Adrenal gland (tissue), 12 donors: ENCODE measurements around the gene INSYN1. TPM values are rescaled to one million over a fixed set of nuclear protein-coding genes. Genes with fewer than 3 reads are reported as not detected.

ENCODE experiments used
- DNase-seq, 7 donors: peaks; one replicate each; pipeline ENCODE4 v3.0.0-alpha.2; 2019 to 2020
- H3K27ac ChIP-seq, 5 donors: fragments of 200-600 bp; sonication (generic) in 4 of 5; 1 replicate in 3 of 5; 2 replicates in 2 of 5; pipeline versions ENCODE4 v1.5.1 to v1.8.0; 2016 to 2020; ENCODE audit warnings: mild to moderate bottlenecking in 1 of 5
- H3K27me3 ChIP-seq: fragments of 200-600 bp; 2 replicates; pipeline ENCODE4 v1.8.0; 2021
- H3K36me3 ChIP-seq, 2 donors: fragments of 200-600 bp; replicated peaks in 1 of 2; 1 replicate in 1 of 2; 2 replicates in 1 of 2; pipeline versions ENCODE4 v1.5.1 to v1.8.0; 2018 to 2022
- H3K4me1 ChIP-seq, 2 donors: fragments of 200-600 bp; replicated peaks in 1 of 2; 1 replicate in 1 of 2; 2 replicates in 1 of 2; pipeline versions ENCODE4 v1.5.1 to v1.8.0; 2018 to 2021
- H3K4me3 ChIP-seq, 4 donors: fragments of 200-600 bp; sonication (generic) in 3 of 4; one replicate each; pipeline ENCODE4 v1.5.1; 2016 to 2018
- H3K9me3 ChIP-seq, 3 donors: fragments of 200-600 bp; sonication (generic) in 1 of 3; replicated peaks in 1 of 3; 1 replicate in 2 of 3; 2 replicates in 1 of 3; pipeline versions ENCODE4 v1.5.1 to v1.8.0; 2016 to 2021
- CTCF ChIP-seq, 6 experiments: fragments of 450-650 bp in 4 of 6; fragments of 200-600 bp in 2 of 6; sonication (generic) in 1 of 6; IDR thresholded peaks; 1 replicate in 5 of 6; 2 replicates in 1 of 6; pipeline versions ENCODE4 v1.5.1 to v1.8.0; 2016 to 2021; ENCODE audit warnings: antibody characterized with exemption in 6 of 6, mild to moderate bottlenecking in 2 of 6, moderate library complexity in 1 of 6
- POLR2A ChIP-seq, 2 donors: fragments of 450-650 bp; IDR thresholded peaks; one replicate each; pipeline ENCODE4 v1.6.1; 2017; ENCODE audit warnings: antibody characterized with exemption in 2 of 2, mild to moderate bottlenecking in 2 of 2, moderate library complexity in 1 of 2
- WGBS, 4 donors: extraction: QIAGEN DNeasy Blood & Tissue Kit in 2 of 4; methylation state at CpG; one replicate each; pipeline versions ENCODE4 v1.1.5 to v1.1.7; 2013 to 2017; 5-methylcytosine and 5-hydroxymethylcytosine counted together
- intact Hi-C, 2 donors: fragments of 100-400 bp; cut with DNase I; formaldehyde crosslinking; loops; one replicate each; pipeline versions ENCODE4 v1.14.1 to v1.15.0; 2022 to 2023
- polyA plus RNA-seq, 3 donors: library from polyadenylated mRNA; stranded (reverse); fragments of 200-250 nt in 2 of 3; fragments of 350-450 nt in 1 of 3; fragmentation: Illumina TruSeq in 1 of 3; extraction: RNeasy Lipid Tissue Mini Kit (QIAGEN cat#74804) in 1 of 3; gene quantifications; one replicate each; pipeline ENCODE4 v1.2.3, GENCODE V29; 2013 to 2014
- total RNA-seq, 9 donors: library from RNA; depleted of rRNA in 4 of 9; stranded (reverse); fragments of >200 nt in 4 of 9; fragments of 120-200 nt in 1 of 9; fragmentation: NEBNext Ultra II Directional in 1 of 9; extraction: Animal tissue kit (Norgen Biotek cat#: 25700) in 1 of 9; gene quantifications; one replicate each; pipeline versions ENCODE4 v1.1.0 to v1.2.4, GENCODE V29; 2013 to 2023
- donor health status: healthy with polysubstance abuse.
- donor health status: Bipolar disorder and iron deficiency.
- donor health status: DM: yes; HTN: yes; CAD: no.
- donor health status: DM: no; HTN: no; CAD: no.
- donor health status: DM: no; HTN: no; CAD: no.
- donor health status: DM: yes; HTN: yes; CAD: no.

INSYN1 gene
- total and polyA plus RNA-seq, 12 donors = 0.68 to 19.5 (median 3.7) TPM

DNA sequence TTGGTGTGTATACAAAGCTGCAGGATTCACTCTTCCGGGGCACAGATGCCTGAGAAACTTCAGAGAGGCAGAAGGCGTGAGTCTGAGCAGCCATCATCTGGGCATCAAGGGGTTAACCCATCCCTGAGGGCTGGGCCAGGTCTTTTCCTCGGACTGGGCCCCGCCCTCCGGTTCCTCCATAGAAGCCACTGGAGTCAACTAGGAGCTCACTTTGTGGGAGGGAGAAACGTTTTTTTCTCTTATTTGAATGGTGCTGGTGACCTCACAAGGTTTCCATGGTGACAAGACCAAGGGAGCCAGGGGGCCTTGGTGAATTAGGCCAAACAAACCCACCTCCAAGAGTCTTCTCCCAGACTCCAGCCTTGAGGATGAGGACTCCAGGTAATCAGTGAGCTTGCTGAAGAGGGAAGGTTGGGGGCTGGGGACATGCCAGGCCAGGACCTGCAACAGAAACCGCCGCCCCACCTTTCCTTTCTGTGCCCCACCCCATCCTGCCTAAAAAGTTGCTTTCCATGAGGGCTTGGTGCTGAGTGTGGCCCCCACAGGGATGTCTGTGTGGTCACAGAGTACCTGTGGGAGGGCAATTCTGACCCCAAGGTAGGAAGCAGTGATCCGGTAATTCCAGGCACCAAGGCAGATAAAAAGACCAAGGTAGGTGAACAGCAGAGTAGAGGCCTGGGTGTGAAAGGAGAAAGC, 14.8 kb upstream of the INSYN1 start:
- H3K27me3 ChIP-seq = no peaks in the 10 kb centered on the region
- WGBS, 4 donors = 58 to 62% (median 61%) methylated on average over 9 of the region's 9 CpGs
- H3K27ac ChIP-seq = no peak overlapping the region
- DNase-seq = no peak
- H3K4me3 ChIP-seq = no peak overlapping the region
- H3K4me1 ChIP-seq = no peaks in the 10 kb centered on the region
- H3K36me3 ChIP-seq = no peaks in the 10 kb centered on the region
- intact Hi-C loops = no loop called here
- H3K9me3 ChIP-seq = no peaks in the 10 kb centered on the region
- no peak for TF ChIP-seq CTCF (IDR thresholded peaks at IDR 0.05)
- no peak for TF ChIP-seq POLR2A (IDR thresholded peaks at IDR 0.05)

GRCh38 chr15:73766598-73766997, 13.4 kb upstream of the INSYN1 start:
- Histone ChIP-seq H3K4me1 (no peaks in the 10 kb centered on the region), H3K27ac (no peak overlapping the region), H3K27me3 (no peaks in the 10 kb centered on the region), H3K9me3 (no peaks in the 10 kb centered on the region), H3K4me3 (no peak overlapping the region), H3K36me3 (no peaks in the 10 kb centered on the region)
- TF ChIP-seq CTCF (IDR thresholded peaks at IDR 0.05) (no peak), POLR2A (IDR thresholded peaks at IDR 0.05) (no peak)
- 84 to 100% (median 88%) methylated on average over 1 of the region's 1 CpG for WGBS, 4 donors
- intact Hi-C loops = no loop called here
- no peak for DNase-seq

DNA sequence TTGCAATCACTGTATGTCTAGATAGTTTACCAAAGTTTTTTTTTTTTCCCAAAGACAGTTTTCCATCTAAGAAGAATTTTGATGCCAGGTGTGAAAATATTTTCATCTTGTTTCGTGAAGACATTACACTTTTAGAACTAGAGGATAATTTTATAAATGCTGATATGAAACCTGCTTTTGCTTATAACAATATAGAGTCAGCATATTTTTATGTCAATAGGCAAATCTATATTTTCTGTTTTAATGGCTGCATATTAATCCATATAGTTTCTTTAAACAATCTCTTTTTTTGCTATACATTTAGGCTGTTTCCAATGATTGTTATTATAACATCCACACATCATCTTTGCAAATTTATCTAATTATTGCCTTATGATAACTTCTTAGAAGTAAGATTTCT, 12.6 kb upstream of the INSYN1 start:
- Histone ChIP-seq H3K4me1 (no peaks in the 10 kb centered on the region), H3K27ac (no peak overlapping the region), H3K4me3 (no peak overlapping the region), H3K36me3 (no peaks in the 10 kb centered on the region), H3K9me3 (no peaks in the 10 kb centered on the region), H3K27me3 (no peaks in the 10 kb centered on the region)
- TF ChIP-seq CTCF (IDR thresholded peaks at IDR 0.05) = no peak
- no peak for TF ChIP-seq POLR2A (IDR thresholded peaks at IDR 0.05)
- intact Hi-C loops = no loop called here
- WGBS, 4 donors = 74 to 89% (median 84%) methylated on average over 1 of the region's 1 CpG
- DNase-seq = no peak

- TF ChIP-seq CTCF (IDR thresholded peaks at IDR 0.05) (no peak), POLR2A (IDR thresholded peaks at IDR 0.05) (no peak)
- Histone ChIP-seq H3K4me1 (no peaks in the 10 kb centered on the region), H3K27ac (no peak overlapping the region), H3K27me3 (no peaks in the 10 kb centered on the region), H3K36me3 (no peaks in the 10 kb centered on the region), H3K9me3 (no peaks in the 10 kb centered on the region), H3K4me3 (no peak overlapping the region)
- no peak for DNase-seq
- WGBS, 4 donors = 54 to 65% (median 59%) methylated on average over 3 of the region's 3 CpGs
- intact Hi-C loops = no loop called here
Measured at GRCh38 chr15:73763931-73764330, 10.8 kb upstream of the INSYN1 start.
